Measurements from ENCODE around the gene ZNF626. TPM values are rescaled to one million over a fixed set of nuclear protein-coding genes. Genes with fewer than 3 reads are reported as not detected.

The ZNF626 gene
- 15.2 and 46.7 TPM in 2 replicates for polyA plus RNA-seq

DNA sequence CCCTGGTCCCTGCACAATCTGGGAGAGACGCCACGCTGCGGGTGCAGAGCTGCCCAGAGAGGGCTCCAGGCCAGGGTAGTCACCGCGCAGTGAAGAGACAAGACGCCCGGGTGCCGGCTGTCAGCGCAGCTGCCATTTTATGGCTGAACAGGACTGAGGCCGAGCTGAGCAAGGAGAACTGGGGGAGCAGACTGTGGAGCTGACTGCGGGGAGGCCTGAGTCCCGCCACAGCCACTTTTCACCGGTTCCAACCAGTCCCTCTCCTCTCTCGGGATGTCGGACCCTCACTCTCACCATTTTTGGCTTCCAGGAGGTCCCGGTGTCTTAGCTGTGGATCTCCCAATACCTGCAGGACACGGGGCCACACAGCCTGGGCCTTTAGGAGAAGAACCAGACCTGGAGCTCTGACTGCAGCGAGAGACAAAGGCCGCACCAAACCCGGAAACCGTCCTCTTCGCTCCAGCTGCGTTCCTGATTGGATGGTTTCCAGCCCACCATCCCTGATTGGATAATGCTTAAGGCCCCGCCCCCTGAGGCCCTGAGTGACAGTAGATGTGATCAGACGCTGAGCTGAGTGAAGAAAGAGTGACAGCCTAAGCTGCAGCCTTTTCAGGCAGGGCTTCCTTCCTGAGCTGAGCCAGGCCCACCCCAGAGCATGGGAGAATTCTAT, at the start of gene ZNF626:
Gene ZNF626, minus strand, starts transcription at position 422 of the 670 bp plus-strand sequence. Its CDS starts 125 bp downstream, at position 297.

Other genes with a start within 250 kb of the ZNF626 start
- gene ZNF737, start 95.8 kb downstream of the ZNF626 start, polyA plus RNA-seq = 5.4 and 6.3 TPM in 2 replicates
- 2.1 and 2.8 TPM in 2 replicates for gene ZNF66, start 114.7 kb upstream of the ZNF626 start, polyA plus RNA-seq

All from Purkinje cell (primary cell).